Umbilical cord (tissue), 2 donors: ENCODE measurements around the gene SPATA7. TPM values are rescaled to one million over a fixed set of nuclear protein-coding genes. Genes with fewer than 3 reads are reported as not detected.

ENCODE experiments used
- DNase-seq: peaks from one replicate; pipeline ENCODE4 v3.0.0-alpha.2; 2015; ENCODE audit warnings: low spot score
- total RNA-seq: library from RNA; depleted of rRNA; stranded (reverse); fragments of >200 nt; gene quantifications from one replicate; pipeline ENCODE4 v1.2.3, GENCODE V29; 2014; ENCODE audit warnings: low replicate concordance; ENCODE audit not compliant: insufficient read depth

The SPATA7 gene
- total RNA-seq, 1 donor from 2014 or later, result 27.7 TPM

GRCh38 chr14:88481794-88482193 lies 96.3 kb downstream of the SPATA7 start:
- DNase-seq, result no peak

GRCh38 chr14:88482524-88482923 lies 97.1 kb downstream of the SPATA7 start:
- DNase-seq, result no peak

Other genes with a start within 250 kb of the SPATA7 start
- 2.9 TPM for gene KCNK10, start 62.4 kb upstream of the SPATA7 start, total RNA-seq
- gene PTPN21, start 169.3 kb downstream of the SPATA7 start, total RNA-seq, result 15.4 TPM
- gene ZC3H14, start 177.4 kb downstream of the SPATA7 start, total RNA-seq, result 66.0 TPM